Measurements from ENCODE around the gene TAF10.

The TAF10 gene

GRCh38 chr11:6625156-6625831 lies 13.3 kb upstream of the TAF10 start:
- no peak for DNase-seq (ENCODE audit: low spot score)

GRCh38 chr11:6623391-6624363 lies 11.7 kb upstream of the TAF10 start:
- no peak for DNase-seq (ENCODE audit: low spot score)

- no peak for DNase-seq (ENCODE audit: low spot score)
Measured at GRCh38 chr11:6622261-6623171, 10.5 kb upstream of the TAF10 start.

- DNase-seq (ENCODE audit: low spot score) = no peak
Measured at GRCh38 chr11:6621711-6622211, 9.7 kb upstream of the TAF10 start.

GRCh38 chr11:6620636-6621035 lies 8.6 kb upstream of the TAF10 start:
- no peak for DNase-seq (ENCODE audit: low spot score)

- DNase-seq (ENCODE audit: low spot score) = peak; percentile 97
Measured at GRCh38 chr11:6619004-6619745, 7.2 kb upstream of the TAF10 start, which contains the start of gene TPP1. TPP1 (minus strand) TSS chr11:6619422; CDS start chr11:6619400, 22 bp downstream.

- DNase-seq (ENCODE audit: low spot score) = peak; percentile 56
Measured at GRCh38 chr11:6618117-6619003, 6.3 kb upstream of the TAF10 start.

GRCh38 chr11:6617315-6617781 lies 5.3 kb upstream of the TAF10 start:
- DNase-seq (ENCODE audit: low spot score) = no peak

GRCh38 chr11:6616596-6617250 lies 4.7 kb upstream of the TAF10 start:
- no peak for DNase-seq (ENCODE audit: low spot score)

GRCh38 chr11:6615882-6616585 lies 4.0 kb upstream of the TAF10 start:
- DNase-seq (ENCODE audit: low spot score) = no peak

- no peak for DNase-seq (ENCODE audit: low spot score)
Measured at GRCh38 chr11:6615046-6615445, 3.0 kb upstream of the TAF10 start.

GRCh38 chr11:6614446-6614845 lies 2.4 kb upstream of the TAF10 start:
- no peak for DNase-seq (ENCODE audit: low spot score)

GRCh38 chr11:6613496-6613895 lies 1.5 kb upstream of the TAF10 start:
- DNase-seq (ENCODE audit: low spot score) = no peak

- no peak for DNase-seq (ENCODE audit: low spot score)
Measured at GRCh38 chr11:6611963-6612212, 128 bp downstream of the TAF10 start.

- peak; percentile 21 for DNase-seq (ENCODE audit: low spot score)
Measured at GRCh38 chr11:6611092-6611962, 689 bp downstream of the TAF10 start.

GRCh38 chr11:6610591-6610990 lies 1.4 kb downstream of the TAF10 start:
- no peak for DNase-seq (ENCODE audit: low spot score)

- DNase-seq (ENCODE audit: low spot score) = no peak
Measured at GRCh38 chr11:6609502-6610015, 2.5 kb downstream of the TAF10 start.
